Glutamatergic neuron (in vitro differentiated cells): Measurements from ENCODE around the gene SNX2. TPM values are rescaled to one million over a fixed set of nuclear protein-coding genes. Genes with fewer than 3 reads are reported as not detected.

ENCODE experiments used
- DNase-seq: peaks from one replicate; pipeline ENCODE4 v3.0.0; 2022
- H3K27ac Mint-ChIP-seq: one replicate; pipeline ENCODE4 v1.8.0; 2020; ENCODE audit warnings: mild to moderate bottlenecking, mixed read lengths, inconsistent platforms; ENCODE audit not compliant: unreplicated experiment
- H3K27me3 Mint-ChIP-seq: one replicate; pipeline ENCODE4 v1.8.0; 2020; ENCODE audit warnings: mild to moderate bottlenecking, moderate library complexity, mixed read lengths, inconsistent platforms; ENCODE audit not compliant: unreplicated experiment
- H3K36me3 Mint-ChIP-seq: one replicate; pipeline ENCODE4 v1.8.0; 2020; ENCODE audit warnings: mild to moderate bottlenecking, mixed read lengths, inconsistent platforms; ENCODE audit not compliant: unreplicated experiment
- H3K4me1 Mint-ChIP-seq: one replicate; pipeline ENCODE4 v1.8.0; 2020; ENCODE audit warnings: mild to moderate bottlenecking, low read depth, mixed read lengths, inconsistent platforms; ENCODE audit not compliant: unreplicated experiment
- H3K4me3 Mint-ChIP-seq: one replicate; pipeline ENCODE4 v1.8.0; 2020; ENCODE audit warnings: mild to moderate bottlenecking, mixed read lengths, inconsistent platforms; ENCODE audit not compliant: unreplicated experiment
- H3K9me3 Mint-ChIP-seq: one replicate; pipeline ENCODE4 v1.8.0; 2020; ENCODE audit warnings: mild to moderate bottlenecking, moderate library complexity, mixed read lengths, inconsistent platforms; ENCODE audit not compliant: unreplicated experiment
- CTCF ChIP-seq: fragments of 200-600 bp; sonication (generic); IDR thresholded peaks from one replicate; pipeline ENCODE4 v1.5.0; 2021; ENCODE audit not compliant: partially characterized antibody, unreplicated experiment
- total RNA-seq: library from RNA; stranded (reverse); fragmentation: NEBNext Ultra II Directional; extraction: Animal tissue kit (Norgen Biotek cat#: 25700); gene quantifications from one replicate; pipeline ENCODE4 v1.2.1, GENCODE V29; 2021; ENCODE audit not compliant: unreplicated experiment

Gene SNX2
- total RNA-seq, 1 donor from 2014 or later, result 47.0 TPM

GRCh38 chr5:122805481-122805880 is 30.6 kb downstream of the SNX2 start:
- no peak overlapping the region for H3K4me3 Mint-ChIP-seq

GRCh38 chr5:122810405-122810804 is 35.5 kb downstream of the SNX2 start:
- no peak for DNase-seq
- peaks cover 19% of the 10 kb centered on the region for H3K4me1 Mint-ChIP-seq
- H3K9me3 Mint-ChIP-seq, result peaks cover 7% of the 10 kb centered on the region
- H3K36me3 Mint-ChIP-seq, result no peaks in the 10 kb centered on the region
- no peak for TF ChIP-seq CTCF
- peak overlapping the region; percentile 93 for H3K27ac Mint-ChIP-seq
- no peaks in the 10 kb centered on the region for H3K27me3 Mint-ChIP-seq
- H3K4me3 Mint-ChIP-seq, result no peak overlapping the region

More at GRCh38 chr5:122805481-122805880, 30.6 kb downstream of the SNX2 start:
- no peak for DNase-seq
- peaks cover 16% of the 10 kb centered on the region for H3K4me1 Mint-ChIP-seq
- no peak overlapping the region for H3K27ac Mint-ChIP-seq
- no peaks in the 10 kb centered on the region for H3K27me3 Mint-ChIP-seq
- peaks cover 4% of the 10 kb centered on the region for H3K9me3 Mint-ChIP-seq
- TF ChIP-seq CTCF, result no peak
- H3K36me3 Mint-ChIP-seq, result no peaks in the 10 kb centered on the region

- Mint-ChIP-seq H3K27me3 (no peaks in the 10 kb centered on the region), H3K27ac (no peak overlapping the region), H3K4me3 (no peak overlapping the region), H3K4me1 (peaks cover 7% of the 10 kb centered on the region), H3K36me3 (no peaks in the 10 kb centered on the region), H3K9me3 (peaks cover 3% of the 10 kb centered on the region)
- no peak for TF ChIP-seq CTCF
- no peak for DNase-seq
These were observed 40.4 kb downstream of the SNX2 start for GRCh38 chr5:122815218-122815767.

- no peak for TF ChIP-seq CTCF
- Mint-ChIP-seq H3K9me3 (peaks cover 3% of the 10 kb centered on the region), H3K27ac (peak overlapping the region; percentile 53), H3K4me3 (no peak overlapping the region), H3K4me1 (peaks cover 2% of the 10 kb centered on the region), H3K36me3 (no peaks in the 10 kb centered on the region), H3K27me3 (no peaks in the 10 kb centered on the region)
- DNase-seq, result no peak
These were observed 41.9 kb downstream of the SNX2 start for GRCh38 chr5:122816756-122817155.

GRCh38 chr5:122831984-122832383 is 57.1 kb downstream of the SNX2 start:
- TF ChIP-seq CTCF, result no peak
- no peaks in the 10 kb centered on the region for H3K36me3 Mint-ChIP-seq
- no peaks in the 10 kb centered on the region for H3K4me1 Mint-ChIP-seq
- no peaks in the 10 kb centered on the region for H3K9me3 Mint-ChIP-seq
- no peak overlapping the region for H3K27ac Mint-ChIP-seq
- H3K27me3 Mint-ChIP-seq, result no peaks in the 10 kb centered on the region
- DNase-seq, result no peak
- H3K4me3 Mint-ChIP-seq, result no peak overlapping the region
